Keratinocyte (primary cell): ENCODE results near the gene DAPP1. TPM values are rescaled to one million over a fixed set of nuclear protein-coding genes. Genes with fewer than 3 reads are reported as not detected.

Experiments
- DNase-seq: peaks from one replicate; pipeline ENCODE4 v3.0.0-alpha.2; 2011; ENCODE audit warnings: low read depth, missing footprints, low spot score
- FAIRE-seq: peaks from 2 replicates; lab custom pipeline; 2011; peaks lifted over from hg19 to GRCh38; lab: Jason Lieb, UNC
- H2AFZ ChIP-seq: 2 replicates; pipeline ENCODE4 v1.6.0; 2012; ENCODE audit warnings: low read length, control low read depth, inconsistent platforms; ENCODE audit not compliant: control insufficient read depth
- H3K27ac ChIP-seq: 2 replicates; pipeline ENCODE4 v1.5.1; 2011; ENCODE audit warnings: low read length; ENCODE audit not compliant: control insufficient read depth, insufficient read depth
- H3K27me3 ChIP-seq: 3 replicates; pipeline ENCODE4 v1.6.0; 2011; ENCODE audit warnings: low read length; ENCODE audit not compliant: control insufficient read depth, insufficient read depth; ENCODE audit errors: extremely low read depth
- H3K36me3 ChIP-seq, 2 experiments: 2 replicates in 1 of 2; 3 replicates in 1 of 2; pipeline ENCODE4 v1.5.1; 2011; ENCODE audit warnings: low read length in 2 of 2, mild to moderate bottlenecking in 1 of 2; ENCODE audit not compliant: control insufficient read depth in 2 of 2, insufficient read depth in 2 of 2; ENCODE audit errors: extremely low read depth in 1 of 2
- H3K4me1 ChIP-seq: 3 replicates; pipeline ENCODE4 v1.5.1; 2011; ENCODE audit warnings: low read length; ENCODE audit not compliant: control insufficient read depth, insufficient read depth; ENCODE audit errors: extremely low read depth
- H3K4me2 ChIP-seq: 3 replicates; pipeline ENCODE4 v1.6.0; 2011; ENCODE audit warnings: low read depth, low read length; ENCODE audit not compliant: control insufficient read depth, insufficient read depth; ENCODE audit errors: extremely low read depth
- H3K4me3 ChIP-seq, 3 experiments: fragments of 200-600 bp in 1 of 3; sonication (generic) in 1 of 3; 2 replicates in 2 of 3; 3 replicates in 1 of 3; pipeline ENCODE4 v1.5.1; 2011 to 2016; ENCODE audit warnings: low read length in 3 of 3, mild to moderate bottlenecking in 3 of 3, control low read depth in 2 of 3, inconsistent platforms in 1 of 3, low read depth in 1 of 3, mixed read lengths in 1 of 3, mixed run types in 1 of 3, moderate library complexity in 1 of 3; ENCODE audit not compliant: control insufficient read depth in 2 of 3, insufficient read depth in 2 of 3; ENCODE audit errors: extremely low read depth in 1 of 3
- H3K79me2 ChIP-seq: 2 replicates; pipeline ENCODE4 v1.6.0; 2012; ENCODE audit warnings: low read length; ENCODE audit not compliant: control insufficient read depth, insufficient read depth
- H3K9ac ChIP-seq: 3 replicates; pipeline ENCODE4 v1.6.0; 2011; ENCODE audit warnings: low read length; ENCODE audit not compliant: control insufficient read depth, insufficient read depth; ENCODE audit errors: extremely low read depth
- H3K9me1 ChIP-seq: 3 replicates; pipeline ENCODE4 v1.6.0; 2011; ENCODE audit warnings: low read length; ENCODE audit not compliant: control insufficient read depth, insufficient read depth; ENCODE audit errors: extremely low read depth
- H3K9me3 ChIP-seq: 2 replicates; pipeline ENCODE4 v1.5.1; 2012; ENCODE audit warnings: low read depth, low read length; ENCODE audit not compliant: control insufficient read depth
- H4K20me1 ChIP-seq: 3 replicates; pipeline ENCODE4 v1.6.0; 2011; ENCODE audit warnings: low read length; ENCODE audit not compliant: control insufficient read depth, insufficient read depth; ENCODE audit errors: extremely low read depth
- CTCF ChIP-seq, 3 experiments: IDR thresholded peaks in 1 of 3; conservative IDR thresholded peaks in 1 of 3; optimal IDR thresholded peaks in 1 of 3; 2 replicates in 2 of 3; 3 replicates in 1 of 3; pipeline versions ENCODE3 to v1.5.1; 2011; ENCODE audit warnings: low read length in 3 of 3, mild to moderate bottlenecking in 3 of 3, moderate library complexity in 2 of 3, control low read depth in 1 of 3, inconsistent platforms in 1 of 3; ENCODE audit not compliant: insufficient read depth in 2 of 3; ENCODE audit errors: extremely low read depth in 1 of 3
- EZH2 ChIP-seq: IDR thresholded peaks from one replicate; pipeline ENCODE4 v1.6.1; 2012; ENCODE audit warnings: inconsistent platforms, mild to moderate bottlenecking, low read length, moderate library complexity
- dilution Hi-C: fragments of 300-500 bp; cut with MboI; formaldehyde crosslinking; loops from one replicate; pipeline ENCODE4 v1.7.0; 2020; ENCODE audit warnings: low sequenced_read_pairs; ENCODE audit not compliant: extremely low pct_ligation_motif_present
- polyA plus RNA-seq, 5 experiments: library from polyadenylated mRNA; depleted of rRNA in 3 of 5; stranded (reverse) in 3 of 5; stranded (forward) in 1 of 5; unstranded in 1 of 5; fragments of >200 nt; gene quantifications; 1 replicate in 1 of 5; 2 replicates in 3 of 5; 3 replicates in 1 of 5; pipeline versions ENCODE4 v1.2.1 to v1.2.3, GENCODE V29; 2011 to 2012; ENCODE audit warnings: missing spikeins in 2 of 5, low read depth in 1 of 5, low replicate concordance in 1 of 5

The DAPP1 gene
- polyA plus RNA-seq, 1 donor (not counting 4 experiments of a cell fraction or from before 2014, with no cell fraction given), result 80.3 TPM

- H4K20me1 ChIP-seq, result no peaks in the 10 kb centered on the region
- no peaks in the 10 kb centered on the region for H3K79me2 ChIP-seq
- no peak overlapping the region for H3K4me2 ChIP-seq
- no peak overlapping the region for H3K27ac ChIP-seq
- no peak overlapping the region for H3K9ac ChIP-seq
- peaks cover 11 to 14% of the 10 kb centered on the region in 2 experiments for H3K36me3 ChIP-seq
- TF ChIP-seq EZH2 (no peak), CTCF (optimal IDR thresholded peaks at IDR 0.05 in 1 of 3, IDR thresholded peaks at IDR 0.05 in 1 of 3, conservative IDR thresholded peaks at IDR 0.05 in 1 of 3; ENCODE audit: extremely low read depth in 1 of 3, insufficient read depth in 2 of 3, low read length in 3 of 3) (no peak)
- H3K9me3 ChIP-seq, result no peaks in the 10 kb centered on the region
- H3K4me3 ChIP-seq, result no peak overlapping the region
- H3K9me1 ChIP-seq, result peaks cover 1% of the 10 kb centered on the region
- no peak overlapping the region for H2AFZ ChIP-seq
- FAIRE-seq (no peak), DNase-seq (no peak)
- dilution Hi-C loops, result no loop called here
- no peaks in the 10 kb centered on the region for H3K27me3 ChIP-seq
- H3K4me1 ChIP-seq, result no peaks in the 10 kb centered on the region
These were observed 60.3 kb downstream of the DAPP1 start for GRCh38 chr4:99876946-99877345.

GRCh38 chr4:99878604-99879003, 62.0 kb downstream of the DAPP1 start:
- H2AFZ ChIP-seq, result no peak overlapping the region

More at GRCh38 chr4:99878604-99879003, 62.0 kb downstream of the DAPP1 start:
- no peak overlapping the region for H3K4me2 ChIP-seq
- no peak overlapping the region for H3K9ac ChIP-seq
- H3K27me3 ChIP-seq, result no peaks in the 10 kb centered on the region
- TF ChIP-seq CTCF (optimal IDR thresholded peaks at IDR 0.05 in 1 of 3, IDR thresholded peaks at IDR 0.05 in 1 of 3, conservative IDR thresholded peaks at IDR 0.05 in 1 of 3; ENCODE audit: extremely low read depth in 1 of 3, insufficient read depth in 2 of 3, low read length in 3 of 3) (no peak), EZH2 (no peak)
- H3K36me3 ChIP-seq, result peaks cover 12 to 16% of the 10 kb centered on the region in 2 experiments
- no peak overlapping the region for H3K4me3 ChIP-seq
- FAIRE-seq, result no peak
- H3K27ac ChIP-seq, result no peak overlapping the region
- no peaks in the 10 kb centered on the region for H4K20me1 ChIP-seq
- no peaks in the 10 kb centered on the region for H3K79me2 ChIP-seq
- no peaks in the 10 kb centered on the region for H3K9me3 ChIP-seq
- no peak for DNase-seq
- H3K4me1 ChIP-seq, result no peaks in the 10 kb centered on the region
- dilution Hi-C loops, result no loop called here
- no peaks in the 10 kb centered on the region for H3K9me1 ChIP-seq
